AG09309 (cell line): Measurements from ENCODE around the gene LTBP4.

ENCODE experiments used
- DNase-seq: peaks from one replicate; pipeline ENCODE4 v3.0.0-alpha.2; 2010; ENCODE audit warnings: low read depth
- H3K4me3 ChIP-seq: 2 replicates; pipeline ENCODE4 v1.5.1; 2011; ENCODE audit warnings: mild to moderate bottlenecking, low read depth, low read length, moderate library complexity; ENCODE audit not compliant: control insufficient read depth
- TF ChIP-seq, protein P1 (sequence below): IDR thresholded peaks from 2 replicates; pipeline ENCODE4 v1.5.1; 2011; ENCODE audit warnings: mild to moderate bottlenecking, low read depth, low read length, inconsistent platforms; ENCODE audit not compliant: insufficient read depth, control insufficient read depth; ENCODE audit errors: missing control alignments

LTBP4 gene

DNA sequence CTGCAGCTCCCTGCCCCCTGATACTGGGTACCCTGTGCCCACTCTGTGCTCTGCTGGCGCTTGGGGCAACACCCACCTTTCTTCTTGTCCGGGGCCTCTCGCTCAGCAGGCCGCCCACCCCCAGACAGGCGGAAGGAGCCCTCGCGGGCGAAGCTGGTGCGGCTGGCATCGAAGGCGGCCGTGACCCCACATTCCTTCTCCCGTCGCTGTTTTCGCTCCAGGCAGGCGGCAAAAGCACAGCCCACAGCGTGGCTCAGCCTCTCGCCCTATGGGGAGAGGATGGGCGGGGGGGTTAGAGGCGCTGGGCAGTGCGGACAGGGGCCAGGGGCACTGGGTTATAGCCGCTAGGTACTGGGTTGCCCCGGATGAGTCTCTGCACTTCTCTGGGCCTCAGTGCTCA lies 76.0 kb downstream of the LTBP4 start:
- no peak for DNase-seq
- H3K4me3 ChIP-seq = no peak overlapping the region
- TF ChIP-seq, protein P1, sequence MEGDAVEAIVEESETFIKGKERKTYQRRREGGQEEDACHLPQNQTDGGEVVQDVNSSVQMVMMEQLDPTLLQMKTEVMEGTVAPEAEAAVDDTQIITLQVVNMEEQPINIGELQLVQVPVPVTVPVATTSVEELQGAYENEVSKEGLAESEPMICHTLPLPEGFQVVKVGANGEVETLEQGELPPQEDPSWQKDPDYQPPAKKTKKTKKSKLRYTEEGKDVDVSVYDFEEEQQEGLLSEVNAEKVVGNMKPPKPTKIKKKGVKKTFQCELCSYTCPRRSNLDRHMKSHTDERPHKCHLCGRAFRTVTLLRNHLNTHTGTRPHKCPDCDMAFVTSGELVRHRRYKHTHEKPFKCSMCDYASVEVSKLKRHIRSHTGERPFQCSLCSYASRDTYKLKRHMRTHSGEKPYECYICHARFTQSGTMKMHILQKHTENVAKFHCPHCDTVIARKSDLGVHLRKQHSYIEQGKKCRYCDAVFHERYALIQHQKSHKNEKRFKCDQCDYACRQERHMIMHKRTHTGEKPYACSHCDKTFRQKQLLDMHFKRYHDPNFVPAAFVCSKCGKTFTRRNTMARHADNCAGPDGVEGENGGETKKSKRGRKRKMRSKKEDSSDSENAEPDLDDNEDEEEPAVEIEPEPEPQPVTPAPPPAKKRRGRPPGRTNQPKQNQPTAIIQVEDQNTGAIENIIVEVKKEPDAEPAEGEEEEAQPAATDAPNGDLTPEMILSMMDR = no peak
